ENCODE data around the gene EXTL2.

- no peak for TF ChIP-seq EZH2 (IDR thresholded peaks at IDR 0.05; ENCODE audit: borderline replicate concordance, control insufficient read depth, low read depth, low read length)
- TF ChIP-seq CTCF (IDR thresholded peaks at IDR 0.05 in 2 of 3, conservative IDR thresholded peaks at IDR 0.05 in 1 of 3; ENCODE audit: control insufficient read depth in 2 of 3, extremely low read depth in 1 of 3, insufficient read depth in 1 of 3, low read depth in 3 of 3, low read length in 3 of 3), result no peak
- TF ChIP-seq BRCA1 (IDR thresholded peaks at IDR 0.05; ENCODE audit: low read depth, low read length), result no peak
Observed at GRCh38 chr1:100941580-100942216, 47.1 kb upstream of the EXTL2 start.
